GM18499 (cell line): Measurements from ENCODE around the gene TMA7B.

Source experiments
- ATAC-seq: cut with Tn5 transposase; IDR thresholded peaks from one replicate; pipeline ENCODE4 v1.9.1; 2021; ENCODE audit warnings: moderate number of reproducible peaks; ENCODE audit not compliant: insufficient read depth, unreplicated experiment

TMA7B gene

GRCh38 chr22:39959640-39960447 is at the start of gene TMA7B:
TSS of gene TMA7B (plus strand) at chr22:39960397. CDS start at chr22:39964375, 3,978 bp downstream.
- ATAC-seq, result no peak

GRCh38 chr22:39910876-39911613 is 49.2 kb upstream of the TMA7B start:
- ATAC-seq, result no peak

GRCh38 chr22:39913321-39913720 is 46.9 kb upstream of the TMA7B start:
- no peak for ATAC-seq

- ATAC-seq, result no peak
Measured at GRCh38 chr22:39913886-39914285, 46.3 kb upstream of the TMA7B start.

GRCh38 chr22:39914584-39914983 is 45.6 kb upstream of the TMA7B start:
- no peak for ATAC-seq

GRCh38 chr22:39915295-39915726 is 44.9 kb upstream of the TMA7B start:
- no peak for ATAC-seq

- ATAC-seq, result no peak
Measured at GRCh38 chr22:39916496-39916895, 43.7 kb upstream of the TMA7B start.

- no peak for ATAC-seq
Measured at GRCh38 chr22:39917197-39917643, 43.0 kb upstream of the TMA7B start.

GRCh38 chr22:39917776-39918495 is 42.3 kb upstream of the TMA7B start:
- no peak for ATAC-seq

- ATAC-seq, result no peak
Measured at GRCh38 chr22:39920134-39920743, 40.0 kb upstream of the TMA7B start.

- ATAC-seq, result no peak
Measured at GRCh38 chr22:39923696-39924095, 36.5 kb upstream of the TMA7B start.

- ATAC-seq, result no peak
Measured at GRCh38 chr22:39924286-39924685, 35.9 kb upstream of the TMA7B start.

- ATAC-seq, result no peak
Measured at GRCh38 chr22:39925273-39925672, 34.9 kb upstream of the TMA7B start.

- no peak for ATAC-seq
Measured at GRCh38 chr22:39925909-39926679, 34.1 kb upstream of the TMA7B start.

GRCh38 chr22:39926753-39927152 is 33.4 kb upstream of the TMA7B start:
- ATAC-seq, result no peak

GRCh38 chr22:39927544-39927943 is 32.7 kb upstream of the TMA7B start:
- ATAC-seq, result no peak

- ATAC-seq, result no peak
Measured at GRCh38 chr22:39928536-39929520, 31.4 kb upstream of the TMA7B start.

GRCh38 chr22:39931251-39931650 is 28.9 kb upstream of the TMA7B start:
- ATAC-seq, result no peak

- ATAC-seq, result no peak
Measured at GRCh38 chr22:39932166-39932565, 28.0 kb upstream of the TMA7B start.
